ENCODE results near the gene CDKN1C.

GRCh38 chr11:2921742-2922493 lies 36.3 kb upstream of the CDKN1C start:
- TF ChIP-seq POLR2A (IDR thresholded peaks at IDR 0.05) (no peak), CTCF (IDR thresholded peaks at IDR 0.05) (no peak)

Data from thyroid gland (tissue), 4 donors.